Measurements from ENCODE around the gene TRNT1. TPM values are rescaled to one million over a fixed set of nuclear protein-coding genes. Genes with fewer than 3 reads are reported as not detected.

Gene TRNT1
- total RNA-seq, 1 experiment from 2014 or later, result 22.8 TPM

GRCh38 chr3:3097958-3098357 lies 28.8 kb upstream of the TRNT1 start:
- ATAC-seq, result no peak
- BruUV-seq (replicated peaks), result no TSS peak

GRCh38 chr3:3101660-3102458 lies 24.9 kb upstream of the TRNT1 start:
- no peak overlapping the region for H3K4me3 ChIP-seq (ENCODE audit: low read depth in 2 of 2, low read length in 2 of 2)
- in situ Hi-C loops (cut with HindIII; ENCODE audit: low pct_unique_long_range_greater_than_20kb, low sequenced_read_pairs) (no loop called here), intact Hi-C loops (cut with micrococcal nuclease; ENCODE audit: unreplicated experiment) (no loop called here)
- H3K27me3 ChIP-seq (ENCODE audit: control insufficient read depth, insufficient read depth, low read length), result no peaks in the 10 kb centered on the region; the same call in 1 of the 2 replicates
- ChIA-PET POLR2A (interaction anchor here (0.5 kb wide), 1 partner anchor 179 kb away, joined by 3 read pairs; no protein-coding TSS in a partner anchor), CTCF (no interaction called here)
- DNase-seq (ENCODE audit: low read depth, low spot score) (no peak), ATAC-seq (no peak)
- no peak overlapping the region for H3K27ac ChIP-seq (ENCODE audit: low read length)
- TF ChIP-seq TCF7L2 (IDR thresholded peaks at IDR 0.05; ENCODE audit: low read depth, low read length), result no peak
- no peak for TF ChIP-seq SIN3A (IDR thresholded peaks at IDR 0.05; ENCODE audit: borderline replicate concordance, insufficient read depth, low read depth, low read length)
- TF ChIP-seq CTCF (IDR thresholded peaks at IDR 0.05), result no peak
- no peak for TF ChIP-seq REST (IDR thresholded peaks at IDR 0.05; ENCODE audit: insufficient read depth in 1 of 2, low read depth in 2 of 2, low read length in 1 of 2)
- no peaks in the 10 kb centered on the region for H3K4me1 ChIP-seq (ENCODE audit: control insufficient read depth, insufficient read depth, low read length)
- no peaks in the 10 kb centered on the region for H3K36me3 ChIP-seq (ENCODE audit: control insufficient read depth, insufficient read depth, low read length)
- no peaks in the 10 kb centered on the region for H3K9me3 ChIP-seq (ENCODE audit: control insufficient read depth, insufficient read depth, low read depth, low read length)
- no TSS peak for BruUV-seq (replicated peaks)

More at GRCh38 chr3:3097958-3098357, 28.8 kb upstream of the TRNT1 start:
- no peak for DNase-seq (ENCODE audit: low read depth, low spot score)
- Histone ChIP-seq H3K4me3 (ENCODE audit: low read depth in 2 of 2, low read length in 2 of 2) (no peak overlapping the region), H3K27me3 (ENCODE audit: control insufficient read depth, insufficient read depth, low read length) (no peaks in the 10 kb centered on the region), H3K9me3 (ENCODE audit: control insufficient read depth, insufficient read depth, low read depth, low read length) (no peaks in the 10 kb centered on the region), H3K36me3 (ENCODE audit: control insufficient read depth, insufficient read depth, low read length) (no peaks in the 10 kb centered on the region), H3K27ac (ENCODE audit: low read length) (no peak overlapping the region), H3K4me1 (ENCODE audit: control insufficient read depth, insufficient read depth, low read length) (no peaks in the 10 kb centered on the region)
- TF ChIP-seq SIN3A (IDR thresholded peaks at IDR 0.05; ENCODE audit: borderline replicate concordance, insufficient read depth, low read depth, low read length), result no peak
- TF ChIP-seq REST (IDR thresholded peaks at IDR 0.05; ENCODE audit: insufficient read depth in 1 of 2, low read depth in 2 of 2, low read length in 1 of 2), result no peak
- no peak for TF ChIP-seq POLR2AphosphoS5 (IDR thresholded peaks at IDR 0.05; ENCODE audit: low read depth, low read length)
- no peak for TF ChIP-seq CTCF (IDR thresholded peaks at IDR 0.05)
- no peak for TF ChIP-seq TCF7L2 (IDR thresholded peaks at IDR 0.05; ENCODE audit: low read depth, low read length)
- in situ Hi-C loops (cut with HindIII; ENCODE audit: low pct_unique_long_range_greater_than_20kb, low sequenced_read_pairs), result no loop called here
- CTCF ChIA-PET, result no interaction called here
- POLR2A ChIA-PET, result no interaction called here
- intact Hi-C loops (cut with micrococcal nuclease; ENCODE audit: unreplicated experiment), result no loop called here

Measured in Panc1 (cell line).